ENCODE results near the gene SNHG17.
"Not testable (repeated sequence)": the region's sequence is repeated elsewhere in the genome, so short reads cannot be mapped to it uniquely, and the experiment has no call there.

Gene SNHG17

DNA sequence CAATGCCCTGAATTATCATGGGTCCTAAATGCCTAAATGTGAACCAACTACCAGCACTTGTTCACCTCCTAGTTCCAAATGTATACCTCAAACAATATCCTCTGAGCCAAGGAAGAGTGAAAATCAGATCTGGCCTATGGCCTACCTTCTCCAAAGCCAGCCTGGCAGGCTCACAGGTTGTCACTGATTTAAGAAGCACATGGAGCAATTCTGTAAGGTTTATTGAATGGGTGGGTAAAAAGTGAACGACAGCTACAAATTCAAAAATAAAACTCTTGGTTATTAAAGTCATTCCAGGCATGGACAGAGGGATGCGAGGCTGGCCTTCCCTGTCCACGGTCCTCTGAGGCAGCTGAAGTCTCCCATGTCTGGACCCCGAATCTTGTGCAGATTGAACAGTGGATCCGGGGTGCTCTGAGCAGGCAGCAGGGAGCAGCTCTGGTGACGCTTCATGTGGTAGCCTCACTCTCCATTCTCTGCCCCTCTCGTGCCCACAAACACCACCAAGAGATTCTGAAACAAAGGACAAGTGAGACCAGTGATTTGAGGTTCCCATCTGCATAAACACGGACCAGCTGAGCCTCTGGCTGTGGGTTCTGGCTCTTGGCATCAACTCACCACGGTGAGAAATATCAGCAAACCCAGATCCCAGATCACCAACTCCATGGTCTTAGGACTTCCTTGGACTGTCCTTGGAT is 14.6 kb downstream of the SNHG17 start:
- TF ChIP-seq CTCF (conservative IDR thresholded peaks at IDR 0.05; ENCODE audit: low read depth, low read length), result no peak
- H3K4me3 ChIP-seq (ENCODE audit: low read length), result no peak overlapping the region
- no peak for DNase-seq (ENCODE audit: low read depth)

DNA sequence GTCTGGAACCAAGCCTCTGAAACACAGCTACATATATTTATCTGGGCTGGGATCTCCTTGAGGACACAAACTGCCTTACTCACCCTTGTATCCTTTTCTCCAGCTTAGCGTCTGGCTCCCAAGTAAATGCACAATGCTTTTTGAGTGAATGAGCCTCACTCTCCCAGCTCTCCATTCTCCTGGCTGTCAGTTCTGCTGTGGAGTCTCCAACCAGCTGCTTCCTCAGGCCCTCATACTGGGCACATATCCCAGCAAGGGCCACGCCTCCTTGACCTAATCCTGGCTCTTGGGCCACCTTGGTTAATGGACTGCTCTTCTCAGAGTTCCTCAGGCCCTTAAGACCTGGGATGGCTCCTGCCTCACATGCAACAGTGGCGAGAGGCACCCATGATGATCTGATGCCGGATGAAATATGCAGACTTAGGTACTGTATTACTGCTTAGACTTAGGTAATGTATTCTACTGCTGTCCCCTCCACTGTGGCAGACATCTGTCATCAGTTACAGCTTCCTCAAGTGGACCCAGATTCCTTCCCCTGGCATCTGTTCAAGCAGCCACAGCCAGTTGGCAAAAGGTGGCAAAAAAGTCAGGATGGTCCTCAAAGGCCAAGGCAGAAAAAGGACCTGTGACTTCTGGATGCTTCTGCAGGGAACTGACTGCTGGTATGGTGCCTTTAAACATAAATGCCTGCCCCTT is 16.5 kb downstream of the SNHG17 start:
- TF ChIP-seq CTCF (conservative IDR thresholded peaks at IDR 0.05; ENCODE audit: low read depth, low read length), result no peak
- DNase-seq (ENCODE audit: low read depth), result no peak
- H3K4me3 ChIP-seq (ENCODE audit: low read length), result no peak overlapping the region

DNA sequence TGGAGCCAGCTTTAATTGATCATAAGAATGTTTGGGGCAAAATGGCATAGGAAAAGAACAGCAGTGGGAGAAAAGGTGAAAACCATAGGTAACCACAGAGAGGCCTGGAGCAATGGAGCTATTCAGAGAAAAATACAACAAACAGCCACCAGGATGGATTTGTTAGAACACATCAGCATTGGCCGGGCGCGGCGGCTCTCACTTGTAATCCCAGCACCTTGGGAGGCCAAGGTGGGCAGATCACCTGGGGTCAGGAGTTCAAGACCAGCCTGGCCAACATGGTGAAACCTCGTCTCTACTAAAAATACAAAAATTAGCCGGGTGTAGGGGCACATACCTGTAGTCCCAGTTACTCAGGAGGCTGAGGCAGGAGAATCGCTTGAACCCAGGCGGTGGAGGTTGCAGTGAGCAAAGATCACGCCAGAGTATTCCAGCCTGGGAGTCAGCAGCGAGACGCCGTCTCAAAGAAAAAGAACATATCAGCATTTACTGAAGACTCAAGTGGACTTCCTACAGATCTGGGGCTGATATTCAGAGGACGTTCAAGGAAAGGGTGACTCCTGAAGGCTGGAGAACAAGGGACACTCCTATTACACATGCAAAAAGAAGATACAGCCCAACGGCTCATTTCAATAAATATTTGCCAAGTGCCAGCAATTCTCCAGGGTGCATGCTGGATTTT is 20.2 kb downstream of the SNHG17 start:
- no peak for TF ChIP-seq CTCF (conservative IDR thresholded peaks at IDR 0.05; ENCODE audit: low read depth, low read length)
- no peak for DNase-seq (ENCODE audit: low read depth)
- H3K4me3 ChIP-seq (ENCODE audit: low read length), result no peak overlapping the region

DNA sequence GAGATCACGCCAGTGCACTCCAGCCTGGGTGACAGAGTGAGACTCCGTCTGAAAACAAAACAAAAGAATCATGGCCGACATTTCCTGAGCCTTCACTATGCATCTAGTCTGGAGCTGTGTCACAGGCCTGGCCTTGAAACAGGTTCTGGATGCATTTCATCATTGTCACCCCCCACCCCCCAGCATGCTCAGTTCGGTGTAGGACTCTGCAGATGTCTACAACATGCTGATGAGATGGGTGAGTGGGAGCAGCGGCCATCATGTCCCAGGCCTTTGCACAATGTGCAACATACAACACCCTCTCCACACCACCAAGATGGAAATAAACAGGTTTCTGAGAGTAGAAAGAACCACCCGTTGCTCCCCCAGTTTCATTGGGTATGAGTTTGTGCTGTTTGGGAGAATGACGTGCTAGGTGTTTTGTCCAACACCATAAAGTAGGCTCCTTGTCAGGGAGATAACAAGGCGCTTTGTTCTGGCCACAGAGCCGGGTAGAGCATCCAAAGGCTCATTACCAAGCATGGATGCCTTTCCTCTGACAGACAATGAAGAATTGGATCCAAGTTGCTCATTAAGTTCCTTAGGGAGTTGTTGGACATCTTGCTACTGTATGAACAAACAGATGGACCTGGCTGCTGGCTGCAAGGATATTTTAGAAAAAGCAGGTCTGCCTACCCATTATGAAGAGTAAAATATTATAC is 22.1 kb downstream of the SNHG17 start:
- no peak for DNase-seq (ENCODE audit: low read depth)
- TF ChIP-seq CTCF (conservative IDR thresholded peaks at IDR 0.05; ENCODE audit: low read depth, low read length), result no peak
- H3K4me3 ChIP-seq (ENCODE audit: low read length), result no peak overlapping the region

DNA sequence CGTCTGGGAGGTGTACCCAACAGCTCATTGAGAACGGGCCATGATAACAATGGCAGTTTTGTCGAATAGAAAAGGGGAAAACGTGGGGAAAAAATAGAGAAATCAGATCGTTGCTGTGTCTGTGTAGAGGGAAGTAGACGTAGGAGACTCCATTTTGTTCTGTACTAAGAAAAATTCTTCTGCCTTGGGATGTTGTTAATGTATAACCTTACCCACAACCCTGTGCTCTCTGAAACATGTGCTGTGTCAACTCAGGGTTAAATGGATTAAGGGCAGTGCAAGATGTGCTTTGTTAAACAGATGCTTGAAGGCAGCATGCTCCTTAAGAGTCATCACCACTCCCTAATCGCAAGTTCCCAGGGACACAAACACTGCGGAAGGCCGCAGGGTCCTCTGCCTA is 27.3 kb downstream of the SNHG17 start:
- not testable (repeated sequence) for H3K4me3 ChIP-seq (ENCODE audit: low read length); DNase-seq (ENCODE audit: low read depth)

DNA sequence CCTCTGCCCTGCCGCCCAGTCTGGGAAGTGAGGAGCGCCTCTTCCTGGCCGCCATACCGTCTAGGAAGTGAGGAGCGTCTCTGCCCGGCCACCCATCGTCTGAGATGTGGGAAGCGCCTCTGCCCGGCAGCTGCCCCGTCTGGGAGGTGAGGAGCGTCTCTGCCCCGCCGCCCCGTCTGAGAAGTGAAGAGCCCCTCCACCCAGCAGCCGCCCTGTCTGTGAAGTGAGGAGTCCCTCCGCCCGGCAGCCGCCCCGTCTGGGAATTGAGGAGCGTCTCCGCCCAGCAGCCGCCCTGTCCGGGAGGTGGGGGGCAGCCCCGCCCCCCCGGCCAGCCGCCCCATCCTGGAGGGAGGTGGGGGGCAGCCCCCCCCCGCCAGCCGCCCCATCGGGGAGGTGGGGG is 27.8 kb downstream of the SNHG17 start:
- no peak for TF ChIP-seq CTCF (conservative IDR thresholded peaks at IDR 0.05; ENCODE audit: low read depth, low read length)

GRCh38 chr20:38406476-38406875 is 28.7 kb downstream of the SNHG17 start:
- TF ChIP-seq CTCF (conservative IDR thresholded peaks at IDR 0.05; ENCODE audit: low read depth, low read length), result no peak
- H3K4me3 ChIP-seq (ENCODE audit: low read length), result no peak overlapping the region
- DNase-seq (ENCODE audit: low read depth), result no peak

More for the DNA sequence above, 27.8 kb downstream of the SNHG17 start:
- no peak overlapping the region for H3K4me3 ChIP-seq (ENCODE audit: low read length)
- no peak for DNase-seq (ENCODE audit: low read depth)

Measured in retinal pigment epithelial cell (primary cell).